Spinal cord (tissue), 10 donors: ENCODE measurements around the gene C10orf95. TPM values are rescaled to one million over a fixed set of nuclear protein-coding genes. Genes with fewer than 3 reads are reported as not detected.

Experiments used
- DNase-seq, 6 donors: peaks; one replicate each; pipeline versions ENCODE4 v3.0.0 to v3.0.0-alpha.2; 2013 to 2015; ENCODE audit warnings: low spot score in 6 of 6, low read depth in 4 of 6
- H3K27ac ChIP-seq: one replicate; pipeline ENCODE4 v1.5.1; 2013; ENCODE audit warnings: low read depth, low read length, control low read depth
- H3K27me3 ChIP-seq: one replicate; pipeline ENCODE4 v1.6.1; 2013; ENCODE audit warnings: low read length; ENCODE audit not compliant: control insufficient read depth, insufficient read depth
- H3K36me3 ChIP-seq: one replicate; pipeline ENCODE4 v1.6.1; 2013; ENCODE audit warnings: low read length; ENCODE audit not compliant: control insufficient read depth, insufficient read depth
- H3K4me1 ChIP-seq: one replicate; pipeline ENCODE4 v1.6.1; 2013; ENCODE audit warnings: low read length; ENCODE audit not compliant: control insufficient read depth, insufficient read depth
- H3K4me3 ChIP-seq: one replicate; pipeline ENCODE4 v1.5.1; 2013; ENCODE audit warnings: low read depth, low read length, control low read depth
- H3K9me3 ChIP-seq: one replicate; pipeline ENCODE4 v1.6.1; 2013; ENCODE audit warnings: low read length; ENCODE audit not compliant: control insufficient read depth, insufficient read depth
- WGBS: methylation state at CpG from one replicate; pipeline ENCODE4 v1.1.5; 2013; ENCODE audit warnings: missing lambda C conversion rate; ENCODE audit not compliant: insufficient coverage; 5-methylcytosine and 5-hydroxymethylcytosine counted together
- polyA plus RNA-seq, 2 donors: library from polyadenylated mRNA; unstranded; fragments of 120-200 nt; gene quantifications; one replicate each; pipeline ENCODE4 v1.2.1, GENCODE V29; 2013; ENCODE audit not compliant: insufficient read length in 2 of 2
- total RNA-seq, 2 donors: library from RNA; depleted of rRNA in 1 of 2; stranded (reverse); fragments of 120-200 nt in 1 of 2; fragments of >200 nt in 1 of 2; gene quantifications; one replicate each; pipeline versions ENCODE4 v1.2.3 to v1.2.4, GENCODE V29; 2013 to 2014
- donor health status: healthy.

The C10orf95 gene
- total and polyA plus RNA-seq, 4 donors: 0.28 to 1.7 (median 0.95) TPM; not detected in 1

DNA sequence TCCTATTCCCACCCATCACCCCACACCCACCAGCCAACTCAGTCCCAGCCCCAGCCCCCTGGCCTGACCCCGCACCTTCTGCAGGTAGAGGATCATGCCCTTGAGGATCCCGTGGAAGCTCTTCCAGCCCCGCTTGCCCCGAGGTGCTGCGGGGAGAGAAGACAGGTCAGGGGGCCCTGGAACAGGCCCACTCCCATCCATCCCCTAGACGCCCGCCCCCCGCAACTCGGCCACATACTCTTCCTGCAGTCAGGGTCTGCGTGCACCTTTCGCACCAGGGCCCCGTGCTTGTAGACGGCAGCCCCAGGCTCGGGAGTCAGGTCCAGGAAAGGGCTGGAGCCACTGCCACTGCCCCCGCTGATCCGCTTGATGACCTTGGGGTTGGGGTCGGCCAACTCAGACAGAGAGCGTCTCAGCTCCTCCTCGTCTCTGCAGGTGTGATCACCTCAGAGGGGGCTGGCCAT is 46.2 kb downstream of the C10orf95 start:
- Histone ChIP-seq H3K9me3 (no peaks in the 10 kb centered on the region), H3K4me3 (no peak overlapping the region), H3K27ac (no peak overlapping the region), H3K27me3 (peaks cover 2% of the 10 kb centered on the region), H3K4me1 (peaks cover 24% of the 10 kb centered on the region), H3K36me3 (peaks cover 60% of the 10 kb centered on the region)
- 93% methylated on average over 16 of the region's 19 CpGs for WGBS
- DNase-seq: no peak

DNA sequence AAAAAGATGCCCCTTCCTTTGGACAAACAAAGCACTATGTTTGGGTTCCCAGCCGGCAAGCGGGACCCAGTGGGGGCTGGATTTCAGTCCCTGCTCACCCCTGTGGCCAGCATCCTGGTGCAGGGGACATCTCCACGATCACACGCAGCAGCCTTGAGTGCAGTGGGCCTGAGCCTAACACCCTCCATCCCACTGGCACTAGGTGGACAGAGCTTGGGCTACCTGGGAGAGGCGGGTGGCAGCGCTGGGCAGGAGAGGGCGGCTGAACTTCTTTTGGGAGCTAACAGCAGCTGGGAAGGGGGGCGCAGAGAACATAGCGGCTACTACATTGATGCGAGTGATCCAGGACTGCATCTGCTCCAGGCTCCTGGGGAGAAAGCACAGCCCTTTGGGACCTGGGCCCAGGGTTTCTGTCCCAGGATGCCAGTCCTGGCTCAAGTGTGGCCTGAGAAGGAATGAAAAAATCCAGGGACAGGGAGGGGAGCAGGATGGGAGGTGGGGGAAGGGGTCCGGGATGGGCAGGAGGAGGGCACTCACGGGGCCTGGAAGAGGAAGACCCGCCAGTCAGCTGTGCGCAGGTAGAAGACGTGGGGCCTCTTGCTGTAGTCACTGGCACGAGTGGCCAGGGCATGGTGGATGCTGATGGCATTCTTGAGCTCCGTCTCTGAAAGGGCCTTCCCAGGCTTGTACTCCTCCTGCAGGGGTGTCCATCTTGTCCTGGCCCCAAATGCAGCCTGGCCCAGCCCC is 46.8 kb downstream of the C10orf95 start:
- Histone ChIP-seq H3K36me3 (peaks cover 65% of the 10 kb centered on the region), H3K4me1 (peaks cover 24% of the 10 kb centered on the region), H3K27me3 (no peaks in the 10 kb centered on the region), H3K9me3 (no peaks in the 10 kb centered on the region), H3K4me3 (no peak overlapping the region), H3K27ac (no peak overlapping the region)
- DNase-seq: no peak
- WGBS: 94% methylated on average over 17 of the region's 17 CpGs

DNA sequence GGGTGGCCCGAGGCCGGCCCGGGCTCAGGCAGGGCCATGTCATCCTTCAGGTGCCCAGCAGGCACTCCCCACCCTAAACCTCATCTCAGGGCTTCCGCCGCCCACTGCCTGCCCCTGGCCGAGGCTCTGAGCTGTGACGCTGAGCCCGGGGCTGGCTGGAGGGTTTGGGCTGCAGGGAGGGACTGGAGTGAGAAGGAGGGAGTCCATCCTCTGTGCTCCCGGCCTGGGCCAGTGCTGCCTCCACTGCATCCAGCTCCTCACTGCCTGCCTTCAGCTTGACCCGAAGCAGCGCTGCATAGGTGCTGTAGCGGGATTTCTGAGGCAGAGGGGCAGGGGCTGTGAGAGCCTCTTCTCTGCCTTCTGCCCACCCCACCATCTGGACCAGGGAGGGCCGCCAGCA is 48.2 kb downstream of the C10orf95 start:
- Histone ChIP-seq H3K4me1 (peaks cover 24% of the 10 kb centered on the region), H3K27ac (no peak overlapping the region), H3K36me3 (peaks cover 72% of the 10 kb centered on the region)

GRCh38 chr10:102402512-102402896 is 48.8 kb downstream of the C10orf95 start:
- no peak for DNase-seq
- Histone ChIP-seq H3K4me3 (no peak overlapping the region), H3K36me3 (peaks cover 76% of the 10 kb centered on the region), H3K4me1 (peaks cover 18% of the 10 kb centered on the region), H3K27me3 (no peaks in the 10 kb centered on the region), H3K27ac (no peak overlapping the region), H3K9me3 (no peaks in the 10 kb centered on the region)
- WGBS: no CpG with 5 or more reads among the region's 5 CpGs

More for the DNA sequence above, 48.2 kb downstream of the C10orf95 start:
- H3K4me3 ChIP-seq: no peak overlapping the region
- 71% methylated on average over 8 of the region's 13 CpGs for WGBS
- H3K27me3 ChIP-seq: no peaks in the 10 kb centered on the region
- H3K9me3 ChIP-seq: no peaks in the 10 kb centered on the region
- DNase-seq: no peak

DNA sequence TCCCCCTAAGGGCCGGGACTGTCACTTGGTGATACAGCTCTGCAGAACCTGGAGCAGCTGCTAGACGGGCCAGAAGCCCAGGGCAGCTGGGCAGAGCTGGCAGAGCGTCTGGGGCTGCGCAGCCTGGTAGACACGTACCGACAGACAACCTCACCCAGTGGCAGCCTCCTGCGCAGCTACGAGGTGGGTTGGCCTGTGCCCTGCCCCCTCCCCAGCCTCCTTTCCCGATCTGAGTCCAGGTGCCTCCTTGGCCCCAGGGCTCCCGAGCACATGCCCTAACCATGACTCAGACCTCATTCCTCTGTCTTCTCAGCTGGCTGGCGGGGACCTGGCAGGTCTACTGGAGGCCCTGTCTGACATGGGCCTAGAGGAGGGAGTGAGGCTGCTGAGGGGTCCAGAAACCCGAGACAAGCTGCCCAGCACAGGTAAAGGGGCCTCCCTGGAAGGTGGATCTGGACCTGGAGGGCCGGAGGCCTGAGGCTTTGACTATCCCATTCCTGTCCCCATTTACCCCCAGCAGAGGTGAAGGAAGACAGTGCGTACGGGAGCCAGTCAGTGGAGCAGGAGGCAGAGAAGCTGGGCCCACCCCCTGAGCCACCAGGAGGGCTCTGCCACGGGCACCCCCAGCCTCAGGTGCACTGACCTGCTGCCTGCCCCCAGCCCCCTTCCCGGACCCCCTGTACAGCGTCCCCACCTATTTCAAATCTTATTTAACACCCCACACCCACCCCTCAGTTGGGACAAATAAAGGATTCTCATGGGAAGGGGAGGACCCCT is 49.4 kb downstream of the C10orf95 start:
- no peak for DNase-seq
- H3K36me3 ChIP-seq: peaks cover 76% of the 10 kb centered on the region
- no peak overlapping the region for H3K27ac ChIP-seq
- H3K27me3 ChIP-seq: no peaks in the 10 kb centered on the region
- WGBS: 83% methylated on average over 12 of the region's 18 CpGs
- no peaks in the 10 kb centered on the region for H3K9me3 ChIP-seq
- peaks cover 17% of the 10 kb centered on the region for H3K4me1 ChIP-seq
- no peak overlapping the region for H3K4me3 ChIP-seq

DNA sequence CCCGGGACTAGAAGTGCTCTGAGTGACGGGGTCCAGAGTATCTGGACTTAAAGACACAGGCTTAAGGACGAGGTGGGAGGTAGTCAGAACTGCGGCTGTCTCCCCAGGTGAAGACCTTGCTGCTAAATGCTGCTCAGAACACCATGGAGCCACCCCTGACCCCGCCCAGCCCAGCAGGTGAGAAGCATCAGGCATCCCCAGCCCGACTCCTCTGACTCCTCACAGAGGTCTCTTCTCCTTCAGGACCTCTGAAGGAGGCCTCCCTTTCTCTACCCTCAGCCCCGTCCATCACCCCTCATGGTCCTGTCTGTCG is 50.0 kb downstream of the C10orf95 start:
- Histone ChIP-seq H3K27ac (no peak overlapping the region), H3K27me3 (no peaks in the 10 kb centered on the region), H3K4me3 (no peak overlapping the region), H3K36me3 (peaks cover 79% of the 10 kb centered on the region), H3K4me1 (peaks cover 22% of the 10 kb centered on the region), H3K9me3 (no peaks in the 10 kb centered on the region)
- no peak for DNase-seq
- 86% methylated on average over 8 of the region's 8 CpGs for WGBS

GRCh38 chr10:102400598-102401341 is 50.6 kb downstream of the C10orf95 start:
- no peak overlapping the region for H3K4me3 ChIP-seq
- H3K36me3 ChIP-seq: peaks cover 75% of the 10 kb centered on the region
- H3K4me1 ChIP-seq: peaks cover 28% of the 10 kb centered on the region
- no peaks in the 10 kb centered on the region for H3K27me3 ChIP-seq
- 93% methylated on average over 21 of the region's 22 CpGs for WGBS
- DNase-seq: no peak
- no peak overlapping the region for H3K27ac ChIP-seq
- H3K9me3 ChIP-seq: no peaks in the 10 kb centered on the region

- DNase-seq: no peak
- Histone ChIP-seq H3K27ac (no peak overlapping the region), H3K4me1 (peaks cover 35% of the 10 kb centered on the region), H3K4me3 (peak overlapping the region; percentile 52), H3K36me3 (peaks cover 68% of the 10 kb centered on the region), H3K9me3 (no peaks in the 10 kb centered on the region), H3K27me3 (peaks cover 3% of the 10 kb centered on the region)
- 87% methylated on average over 11 of the region's 17 CpGs for WGBS
These were observed 51.3 kb downstream of the C10orf95 start for GRCh38 chr10:102400076-102400475.
